HG03135 (cell line): ENCODE results near the gene SH3GLB1.

Experiments used
- ATAC-seq: cut with Tn5 transposase; IDR thresholded peaks from one replicate; pipeline ENCODE4 v1.9.1; 2021; ENCODE audit warnings: mild to moderate bottlenecking, moderate library complexity; ENCODE audit not compliant: unreplicated experiment

SH3GLB1 gene

GRCh38 chr1:86731416-86731815, 27.0 kb downstream of the SH3GLB1 start:
- ATAC-seq = no peak

DNA sequence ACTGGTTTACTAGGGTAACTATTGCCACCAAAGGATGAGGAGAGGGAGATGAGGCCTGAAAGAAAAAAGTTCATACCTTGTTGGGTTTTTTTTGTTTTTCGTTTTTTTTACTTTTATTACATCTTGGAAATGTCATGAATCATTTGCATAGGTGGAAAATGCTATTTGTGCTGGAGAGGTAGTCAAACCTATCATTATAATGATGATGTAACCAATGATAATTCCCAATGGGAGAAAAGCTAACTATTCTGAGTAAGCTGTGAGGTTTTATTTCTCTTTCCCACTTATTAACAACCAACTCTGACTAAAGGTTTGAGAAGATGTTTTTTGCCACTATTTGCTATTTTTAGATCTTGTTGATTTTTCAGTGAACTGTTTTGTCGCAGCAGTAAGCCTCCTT, 29.0 kb downstream of the SH3GLB1 start:
- no peak for ATAC-seq

- no peak for ATAC-seq
Measured at GRCh38 chr1:86739648-86740509, 35.5 kb downstream of the SH3GLB1 start.

DNA sequence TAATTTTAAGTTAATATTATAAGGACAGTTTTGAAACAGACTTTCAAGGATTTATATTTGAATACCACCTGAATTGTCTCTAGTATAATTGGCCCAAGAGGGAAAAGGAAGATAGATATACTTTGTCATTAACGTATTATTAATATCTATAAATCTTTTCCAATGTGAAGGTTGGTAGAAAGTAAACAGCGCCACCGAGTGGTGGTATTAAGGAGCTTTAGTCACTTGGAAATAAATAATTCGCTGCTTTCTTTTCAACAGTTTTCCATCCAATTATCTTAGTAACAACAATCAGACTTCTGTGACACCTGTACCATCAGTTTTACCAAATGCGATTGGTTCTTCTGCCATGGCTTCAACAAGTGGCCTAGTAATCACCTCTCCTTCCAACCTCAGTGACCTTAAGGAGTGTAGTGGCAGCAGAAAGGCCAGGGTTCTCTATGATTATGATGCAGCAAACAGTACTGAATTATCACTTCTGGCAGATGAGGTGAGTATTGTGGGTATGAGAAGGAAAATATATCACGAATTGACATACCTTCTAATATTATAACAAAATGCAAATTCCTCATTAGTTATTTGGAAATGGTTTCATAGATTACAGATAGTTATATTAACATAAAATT, 37.7 kb downstream of the SH3GLB1 start:
- ATAC-seq = no peak

- no peak for ATAC-seq
Measured at GRCh38 chr1:86747304-86747703, 42.9 kb downstream of the SH3GLB1 start.

DNA sequence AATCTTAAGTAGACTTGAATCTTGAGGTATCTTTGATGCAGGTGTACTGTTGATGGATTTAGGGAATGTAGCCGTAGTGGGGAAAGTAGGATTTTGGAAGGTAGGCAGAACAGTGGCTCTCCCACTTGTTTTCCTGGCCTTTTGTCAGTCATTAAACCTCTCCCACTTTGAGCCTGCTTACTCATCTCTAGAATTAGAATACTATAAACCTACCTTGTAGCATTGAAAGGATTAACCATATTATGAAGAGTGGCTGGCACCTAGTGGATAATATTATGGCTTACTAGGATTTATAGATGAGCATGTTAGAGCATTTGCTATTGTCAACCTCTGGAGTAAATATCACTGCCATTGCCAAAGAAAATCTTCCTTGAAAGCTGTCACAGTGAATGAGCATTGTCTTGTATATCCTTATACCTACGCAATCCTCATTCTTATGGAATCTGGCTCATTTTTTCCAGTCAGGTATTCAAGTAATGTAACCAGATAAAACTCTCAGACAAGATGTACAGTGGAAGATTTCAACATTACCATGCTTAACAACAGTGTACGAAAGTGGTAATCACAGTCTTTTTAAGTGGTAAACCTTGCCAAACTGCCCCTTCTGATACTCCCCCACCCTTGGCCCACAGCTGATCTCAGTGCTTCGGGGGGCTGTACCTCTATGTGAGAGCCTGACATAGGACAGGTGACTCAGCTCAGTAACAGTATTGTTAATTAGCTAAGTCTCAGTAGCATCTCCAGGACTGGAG, 44.4 kb downstream of the SH3GLB1 start:
- no peak for ATAC-seq

GRCh38 chr1:86750076-86750475, 45.7 kb downstream of the SH3GLB1 start:
- ATAC-seq = no peak

DNA sequence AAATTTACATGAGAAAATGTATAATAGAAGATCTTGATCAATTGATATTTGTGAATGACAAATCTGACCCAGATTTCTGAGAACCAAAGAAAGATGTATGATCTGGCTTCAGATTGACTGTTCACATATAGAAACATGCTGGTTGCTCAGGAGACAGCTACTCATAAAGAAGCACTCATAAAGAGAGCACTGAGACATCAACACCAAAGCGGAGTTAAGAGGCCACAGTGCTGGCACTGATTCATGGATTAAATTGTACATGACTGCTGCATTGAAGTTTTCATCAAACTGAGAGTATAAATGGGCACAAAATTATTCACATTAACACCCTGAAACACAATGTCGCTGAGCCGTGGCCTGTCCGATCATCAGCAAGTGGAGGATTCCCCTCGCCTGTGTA, 46.2 kb downstream of the SH3GLB1 start:
- no peak for ATAC-seq

- ATAC-seq = no peak
Measured at GRCh38 chr1:86751923-86752322, 47.5 kb downstream of the SH3GLB1 start.

DNA sequence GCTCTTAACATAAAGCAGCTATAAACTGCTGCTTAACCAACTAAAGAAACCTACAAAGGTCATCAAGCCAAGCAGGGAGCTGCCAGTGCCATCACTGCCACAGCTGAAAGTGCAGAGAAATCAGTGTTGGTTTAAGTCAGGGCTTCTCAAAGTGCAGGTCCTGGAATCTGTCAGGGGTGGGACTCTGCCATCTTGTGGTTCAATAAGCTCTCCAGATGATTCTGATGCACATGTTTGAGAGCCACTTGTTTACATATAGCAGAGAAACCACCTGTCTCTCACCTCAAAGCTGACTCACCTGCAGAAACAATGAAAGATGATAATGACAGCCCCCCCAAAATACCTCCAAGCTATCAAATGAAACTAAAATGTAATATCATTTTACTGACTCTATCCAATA, 49.3 kb downstream of the SH3GLB1 start:
- peak; percentile 39 for ATAC-seq

DNA sequence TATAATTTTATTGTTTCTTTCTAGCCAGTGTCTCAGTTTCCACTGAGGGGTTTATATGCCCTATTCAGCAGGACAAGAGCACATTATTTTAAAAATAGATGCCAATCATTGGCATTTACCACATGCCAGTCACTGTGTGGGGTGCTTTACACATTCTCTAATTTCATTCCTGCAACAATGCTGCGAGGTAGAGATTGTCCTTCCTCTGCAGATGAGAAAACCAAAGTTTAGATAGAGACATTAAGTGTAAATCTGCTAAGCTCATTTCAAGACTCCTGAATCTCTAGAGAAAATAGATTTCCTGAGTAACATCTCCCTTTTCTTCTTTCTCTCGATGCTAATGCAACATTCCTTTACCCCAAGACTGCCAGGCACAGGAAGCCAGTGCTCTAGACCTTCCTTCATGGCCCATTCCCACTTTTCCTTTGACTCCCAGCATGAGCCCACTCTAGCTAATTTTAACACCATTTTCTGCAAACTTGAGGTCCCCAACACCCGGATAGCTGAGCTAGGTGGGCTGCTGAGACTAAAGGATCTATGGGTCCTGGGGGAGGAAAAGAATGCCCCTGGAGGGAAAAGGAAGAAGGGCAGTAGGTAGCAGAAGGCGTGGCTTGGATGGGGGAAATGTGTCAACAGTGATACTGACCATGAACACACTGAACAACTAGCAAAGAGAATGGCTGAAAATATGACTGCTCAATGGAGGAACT, 50.0 kb downstream of the SH3GLB1 start:
- no peak for ATAC-seq

GRCh38 chr1:86756062-86756406, 51.7 kb downstream of the SH3GLB1 start:
- no peak for ATAC-seq

- no peak for ATAC-seq
Measured at GRCh38 chr1:86757272-86757984, 53.1 kb downstream of the SH3GLB1 start.

- no peak for ATAC-seq
Measured at GRCh38 chr1:86758570-86758969, 54.2 kb downstream of the SH3GLB1 start.

GRCh38 chr1:86760199-86760598, 55.8 kb downstream of the SH3GLB1 start:
- ATAC-seq = no peak

DNA sequence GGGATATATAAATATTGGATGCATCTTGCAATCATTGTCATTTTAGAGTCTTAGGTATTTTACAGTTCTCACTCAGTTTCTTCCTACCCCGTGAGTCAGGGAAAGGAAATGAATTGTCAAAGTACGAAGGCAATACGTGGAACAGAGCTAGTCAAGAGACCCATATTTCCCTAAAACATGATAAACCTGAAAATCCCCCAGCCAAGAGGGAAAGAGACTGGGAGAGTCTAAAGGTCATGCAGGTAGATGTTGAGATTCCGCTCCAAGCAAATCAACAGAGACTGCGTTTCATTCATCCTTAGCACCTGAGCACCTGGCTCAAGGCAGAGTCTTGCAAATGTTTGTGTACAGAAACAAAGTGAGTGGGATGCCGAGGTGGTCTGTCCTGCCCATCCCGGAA, 58.0 kb downstream of the SH3GLB1 start:
- ATAC-seq = no peak

DNA sequence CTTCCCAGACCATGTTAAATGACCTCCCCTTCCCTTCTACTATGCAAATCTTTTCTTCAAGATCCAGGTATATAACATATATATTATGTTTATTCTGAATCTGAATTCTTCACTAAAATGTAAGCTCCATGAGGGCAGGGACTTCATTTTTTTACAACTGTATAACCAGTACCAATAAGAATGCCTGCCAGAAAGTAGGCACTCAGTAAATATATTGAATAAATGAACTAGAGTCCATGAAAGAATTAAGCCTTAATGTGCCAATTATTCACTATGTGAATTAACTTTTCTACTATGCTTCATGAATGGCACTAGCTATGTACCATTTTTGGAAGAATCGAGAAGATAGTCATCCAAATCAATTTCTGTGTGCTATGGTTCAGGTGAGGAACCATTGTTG, 60.1 kb downstream of the SH3GLB1 start:
- no peak for ATAC-seq

DNA sequence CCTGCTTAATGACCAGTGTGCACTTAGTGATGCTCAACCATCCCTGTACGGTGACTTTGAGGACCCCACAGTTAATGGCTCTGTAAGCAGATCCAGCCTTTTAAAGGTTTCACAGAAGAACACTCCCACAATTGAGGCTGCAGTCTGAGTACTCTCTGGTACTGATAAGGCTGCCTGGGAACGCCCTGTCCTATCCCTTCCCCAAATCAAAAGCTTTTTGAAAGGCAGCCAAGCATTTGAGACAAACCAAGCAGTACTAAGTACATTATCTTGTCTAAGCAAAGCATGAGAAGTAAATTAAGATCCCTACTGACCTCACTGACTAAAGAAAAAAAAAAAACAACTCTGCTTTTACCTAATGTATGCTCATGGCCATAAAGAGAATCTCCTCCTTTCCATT, 60.7 kb downstream of the SH3GLB1 start:
- no peak for ATAC-seq

GRCh38 chr1:86765674-86766073, 61.3 kb downstream of the SH3GLB1 start:
- no peak for ATAC-seq

GRCh38 chr1:86768554-86768953, 64.2 kb downstream of the SH3GLB1 start:
- no peak for ATAC-seq

DNA sequence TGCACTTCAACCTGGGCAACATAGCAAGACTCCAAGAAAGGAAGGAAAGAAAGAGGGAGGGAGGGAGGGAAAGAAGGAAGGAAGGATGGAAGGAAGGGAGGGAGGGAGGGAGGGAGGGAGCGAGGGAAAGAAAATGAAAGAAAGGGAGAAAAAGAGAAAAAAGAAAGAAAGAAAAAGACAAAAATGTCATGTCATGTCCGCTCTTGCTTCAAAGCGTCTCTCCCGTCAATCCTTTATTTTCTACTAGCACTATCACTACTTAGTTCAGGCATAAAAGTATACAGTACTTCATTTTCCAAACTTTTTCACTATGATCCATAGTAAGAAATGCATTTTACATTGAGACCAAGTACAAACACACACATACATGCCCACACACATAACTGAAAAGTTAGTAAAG, 64.7 kb downstream of the SH3GLB1 start:
- no peak for ATAC-seq
